HepG2 (cell line): ENCODE measurements around the gene ALG14. TPM values are rescaled to one million over a fixed set of nuclear protein-coding genes. Genes with fewer than 3 reads are reported as not detected.

Experiments used
- ARID5B ChIP-seq: IDR thresholded peaks from 2 replicates; pipeline ENCODE4 v1.4.0; 2020; ENCODE audit warnings: mild to moderate bottlenecking, missing genetic modification reagents
- CBFB ChIP-seq: sonication (generic); formaldehyde crosslinking; IDR thresholded peaks from 2 replicates; pipeline ENCODE4 v1.4.0; 2020; ENCODE audit warnings: missing genetic modification reagents
- CENPX ChIP-seq: sonication (generic); formaldehyde crosslinking; IDR thresholded peaks from 2 replicates; pipeline ENCODE4 v1.9.0; 2021; ENCODE audit warnings: mild to moderate bottlenecking, missing genetic modification reagents, moderate library complexity
- ELF1 ChIP-seq: sonication (generic); formaldehyde crosslinking; IDR thresholded peaks from 2 replicates; pipeline ENCODE4 v1.4.0; 2020; ENCODE audit warnings: missing genetic modification reagents
- FOSL2 ChIP-seq: sonication (generic); formaldehyde crosslinking; IDR thresholded peaks from 2 replicates; pipeline ENCODE4 v1.4.0; 2020; ENCODE audit warnings: missing genetic modification reagents
- GLMP ChIP-seq: sonication (generic); formaldehyde crosslinking; IDR thresholded peaks from 2 replicates; pipeline ENCODE4 v1.9.0; 2021; ENCODE audit warnings: missing genetic modification reagents, mild to moderate bottlenecking, borderline replicate concordance
- HMG20A ChIP-seq: IDR thresholded peaks from 2 replicates; pipeline ENCODE4 v1.6.1; 2016; ENCODE audit warnings: borderline replicate concordance
- MAF1 ChIP-seq: sonication (generic); formaldehyde crosslinking; IDR thresholded peaks from 2 replicates; pipeline ENCODE4 v1.5.0; 2020; ENCODE audit warnings: missing genetic modification reagents, borderline replicate concordance
- PHF21A ChIP-seq: sonication (generic); formaldehyde crosslinking; IDR thresholded peaks from 2 replicates; pipeline ENCODE4 v1.5.0; 2020; ENCODE audit warnings: mild to moderate bottlenecking, missing genetic modification reagents
- RAD21 ChIP-seq: fragments of 450-650 bp; formaldehyde crosslinking; IDR thresholded peaks from 2 replicates; pipeline ENCODE4 v1.5.0; 2020; ENCODE audit warnings: mild to moderate bottlenecking
- RXRB ChIP-seq: IDR thresholded peaks from 2 replicates; pipeline ENCODE4 v1.6.1; 2016; ENCODE audit warnings: borderline replicate concordance, missing genetic modification reagents, missing compliant biosample characterization
- STAG1 ChIP-seq: sonication (generic); formaldehyde crosslinking; IDR thresholded peaks from 2 replicates; pipeline ENCODE4 v1.4.0; 2020; ENCODE audit warnings: missing genetic modification reagents
- THAP11 ChIP-seq: IDR thresholded peaks from 2 replicates; pipeline ENCODE4 v1.6.1; 2016; ENCODE audit warnings: missing biosample characterization, missing genetic modification reagents
- TOE1 ChIP-seq: sonication (generic); formaldehyde crosslinking; IDR thresholded peaks from 2 replicates; pipeline ENCODE4 v1.4.0; 2020; ENCODE audit warnings: mild to moderate bottlenecking, missing genetic modification reagents
- ZC3H13 ChIP-seq: sonication (generic); formaldehyde crosslinking; IDR thresholded peaks from 2 replicates; pipeline ENCODE4 v1.8.1; 2023; ENCODE audit warnings: mild to moderate bottlenecking, missing genetic modification reagents, moderate library complexity
- ZNF143 ChIP-seq: sonication (generic); formaldehyde crosslinking; IDR thresholded peaks from 2 replicates; pipeline ENCODE4 v1.4.0; 2020; ENCODE audit warnings: missing genetic modification reagents
- ZNF251 ChIP-seq: sonication (generic); formaldehyde crosslinking; IDR thresholded peaks from 2 replicates; pipeline ENCODE4 v1.9.0; 2021; ENCODE audit warnings: mild to moderate bottlenecking, missing genetic modification reagents
- ZNF253 ChIP-seq: sonication (generic); formaldehyde crosslinking; IDR thresholded peaks from 2 replicates; pipeline ENCODE4 v1.8.0; 2022; ENCODE audit warnings: mild to moderate bottlenecking, missing genetic modification reagents, borderline replicate concordance
- ZNF34 ChIP-seq: sonication (generic); formaldehyde crosslinking; IDR thresholded peaks from 2 replicates; pipeline ENCODE4 v1.4.0; 2020; ENCODE audit warnings: mild to moderate bottlenecking, missing genetic modification reagents, borderline replicate concordance
- ZNF629 ChIP-seq: sonication (generic); formaldehyde crosslinking; conservative IDR thresholded peaks from 2 replicates; pipeline ENCODE4 v1.5.0; 2020; ENCODE audit warnings: missing genetic modification reagents
- ZNF766 ChIP-seq: sonication (generic); formaldehyde crosslinking; IDR thresholded peaks from 2 replicates; pipeline ENCODE4 v1.5.0; 2020; ENCODE audit warnings: missing genetic modification reagents, borderline replicate concordance
- ZNF768 ChIP-seq: sonication (generic); formaldehyde crosslinking; IDR thresholded peaks from 2 replicates; pipeline ENCODE4 v1.4.0; 2020; ENCODE audit warnings: missing genetic modification reagents
- ZSCAN9 ChIP-seq: IDR thresholded peaks from 2 replicates; pipeline ENCODE4 v1.6.1; 2016; ENCODE audit warnings: borderline replicate concordance
- polyA plus RNA-seq, 8 experiments: library from polyadenylated mRNA; depleted of rRNA in 3 of 8; stranded (reverse) in 7 of 8; unstranded in 1 of 8; fragments of >200 nt; fragmentation: Illumina TruSeq in 4 of 8; extraction: Trizol in 4 of 8; gene quantifications; 2 replicates each; pipeline versions ENCODE4 v1.2.1 to v1.2.3, GENCODE V29; 2011 to 2016; ENCODE audit warnings: low read depth in 4 of 8, missing spikeins in 1 of 8, mixed read lengths in 1 of 8; ENCODE audit not compliant: insufficient read depth in 1 of 8
- total RNA-seq, 5 experiments: library from RNA; depleted of rRNA; stranded (reverse); fragments of >200 nt; fragmentation: Illumina TruSeq; extraction: Trizol; gene quantifications; 2 replicates each; pipeline ENCODE4 v1.2.3, GENCODE V29; 2016; ENCODE audit warnings: low read depth in 1 of 5
- TF ChIP-seq, protein P1 (sequence below): sonication (generic); formaldehyde crosslinking; IDR thresholded peaks from 2 replicates; pipeline ENCODE4 v1.8.1; 2022; ENCODE audit warnings: low read depth, mild to moderate bottlenecking, missing genetic modification reagents

The ALG14 gene
- total and polyA plus RNA-seq, 2 of the 13 experiments (the other 11 are each of a cell fraction or from before 2014, with no cell fraction given): 4.5 to 12.7 TPM

DNA sequence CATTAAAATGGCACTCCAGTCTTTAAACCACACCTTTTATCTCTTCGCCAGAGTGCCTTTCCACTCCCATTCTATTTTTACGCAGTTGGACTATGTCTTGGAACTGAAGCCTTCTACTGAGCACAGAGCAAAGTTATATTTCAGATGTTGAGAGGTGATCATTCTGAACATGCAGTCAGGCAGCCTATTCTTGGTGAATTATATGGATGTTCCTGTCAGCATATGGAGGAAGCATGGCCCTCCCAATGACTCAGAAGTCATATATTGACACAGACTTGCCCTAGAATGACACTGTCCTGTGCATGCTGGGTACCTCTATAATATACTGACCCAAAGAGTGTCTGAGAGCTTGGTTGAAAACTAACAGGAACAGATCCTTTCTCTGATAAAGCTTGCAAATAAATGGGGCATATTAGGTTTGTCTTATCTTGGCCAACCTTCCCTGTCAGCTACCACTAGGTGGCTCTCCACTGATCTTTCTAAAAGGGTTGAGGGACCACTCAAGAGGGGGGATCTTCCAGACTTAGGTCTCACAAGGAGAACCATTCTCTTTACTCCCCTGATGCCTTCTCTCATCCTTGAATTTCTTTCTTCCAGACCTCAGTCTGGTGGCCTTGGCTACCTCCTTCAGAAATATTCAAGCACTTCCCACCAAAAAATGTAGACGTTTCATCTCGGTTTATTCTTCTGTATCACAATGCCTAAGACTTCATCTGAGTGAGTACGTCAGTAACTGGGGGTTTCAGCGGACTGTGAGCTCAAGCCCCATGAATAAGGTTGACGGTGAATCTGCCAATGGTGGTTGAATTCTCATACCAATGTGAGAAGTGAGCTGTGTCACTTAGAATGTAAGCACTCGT lies 11.8 kb upstream of the ALG14 start (continued):
- TF ChIP-seq ARID5B (peak; percentile 67), FOSL2 (CRISPR knock-in tag) (peak; percentile 88), ZNF253 (CRISPR knock-in tag) (no peak), GLMP (no peak), STAG1 (CRISPR knock-in tag) (peak; percentile 61), RAD21 (CRISPR knock-in tag) (peak; percentile 37; the same call in 1 of the 2 replicates), ZC3H13 (CRISPR knock-in tag) (no peak), ELF1 (CRISPR knock-in tag) (no peak), ZNF34 (CRISPR knock-in tag) (no peak), ZNF766 (no peak), HMG20A (CRISPR knock-in tag) (peak; percentile 49; the same call in 1 of the 2 replicates), ZNF143 (peak; percentile 35; the same call in 1 of the 2 replicates), MAF1 (CRISPR knock-in tag) (no peak), TOE1 (no peak), CENPX (no peak), ZNF629 (CRISPR knock-in tag) (no peak), ZSCAN9 (no peak), THAP11 (CRISPR knock-in tag) (0 out of 2 replicates have a peak, but pooled peaks have one; percentile 24), CBFB (CRISPR knock-in tag) (no peak), ZNF768 (CRISPR knock-in tag) (no peak), RXRB (CRISPR knock-in tag) (peak; percentile 76; the same call in 1 of the 2 replicates), ZNF251 (CRISPR knock-in tag) (no peak), PHF21A (CRISPR knock-in tag) (peak; percentile 53; the same call in 1 of the 2 replicates)
- TF ChIP-seq, protein P1, sequence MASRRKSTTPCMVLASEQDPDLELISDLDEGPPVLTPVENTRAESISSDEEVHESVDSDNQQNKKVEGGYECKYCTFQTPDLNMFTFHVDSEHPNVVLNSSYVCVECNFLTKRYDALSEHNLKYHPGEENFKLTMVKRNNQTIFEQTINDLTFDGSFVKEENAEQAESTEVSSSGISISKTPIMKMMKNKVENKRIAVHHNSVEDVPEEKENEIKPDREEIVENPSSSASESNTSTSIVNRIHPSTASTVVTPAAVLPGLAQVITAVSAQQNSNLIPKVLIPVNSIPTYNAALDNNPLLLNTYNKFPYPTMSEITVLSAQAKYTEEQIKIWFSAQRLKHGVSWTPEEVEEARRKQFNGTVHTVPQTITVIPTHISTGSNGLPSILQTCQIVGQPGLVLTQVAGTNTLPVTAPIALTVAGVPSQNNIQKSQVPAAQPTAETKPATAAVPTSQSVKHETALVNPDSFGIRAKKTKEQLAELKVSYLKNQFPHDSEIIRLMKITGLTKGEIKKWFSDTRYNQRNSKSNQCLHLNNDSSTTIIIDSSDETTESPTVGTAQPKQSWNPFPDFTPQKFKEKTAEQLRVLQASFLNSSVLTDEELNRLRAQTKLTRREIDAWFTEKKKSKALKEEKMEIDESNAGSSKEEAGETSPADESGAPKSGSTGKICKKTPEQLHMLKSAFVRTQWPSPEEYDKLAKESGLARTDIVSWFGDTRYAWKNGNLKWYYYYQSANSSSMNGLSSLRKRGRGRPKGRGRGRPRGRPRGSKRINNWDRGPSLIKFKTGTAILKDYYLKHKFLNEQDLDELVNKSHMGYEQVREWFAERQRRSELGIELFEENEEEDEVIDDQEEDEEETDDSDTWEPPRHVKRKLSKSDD (CRISPR knock-in tag): no peak
